ENCODE measurements around the gene BSND.

The BSND gene

GRCh38 chr1:54978528-54979326, 20.0 kb upstream of the BSND start:
- in situ Hi-C loops (cut with HindIII; ENCODE audit: low pct_unique_long_range_greater_than_20kb, low sequenced_read_pairs): no loop called here
- no peak for DNase-seq (ENCODE audit: low read depth in 1 of 2, low spot score in 1 of 2)
- TF ChIP-seq JUND (IDR thresholded peaks at IDR 0.05; ENCODE audit: low read depth): no peak

GRCh38 chr1:54979327-54979891, 19.3 kb upstream of the BSND start:
- DNase-seq (ENCODE audit: low read depth in 1 of 2, low spot score in 1 of 2): no peak
- in situ Hi-C loops (cut with HindIII; ENCODE audit: low pct_unique_long_range_greater_than_20kb, low sequenced_read_pairs): no loop called here
- TF ChIP-seq JUND (IDR thresholded peaks at IDR 0.05; ENCODE audit: low read depth): no peak

GRCh38 chr1:54980046-54980527, 18.6 kb upstream of the BSND start:
- in situ Hi-C loops (cut with HindIII; ENCODE audit: low pct_unique_long_range_greater_than_20kb, low sequenced_read_pairs): no loop called here
- no peak for TF ChIP-seq JUND (IDR thresholded peaks at IDR 0.05; ENCODE audit: low read depth)
- DNase-seq (ENCODE audit: low read depth in 1 of 2, low spot score in 1 of 2): no peak

GRCh38 chr1:54980528-54981241, 18.0 kb upstream of the BSND start, which contains the start of gene TMEM61:
TSS of gene TMEM61 (plus strand) at chr1:54980628. CDS start at chr1:54981066, 438 bp downstream.
- TF ChIP-seq JUND (IDR thresholded peaks at IDR 0.05; ENCODE audit: low read depth): no peak
- DNase-seq (ENCODE audit: low read depth in 1 of 2, low spot score in 1 of 2): peak in 1 of 2 experiments; percentile 44
- in situ Hi-C loops (cut with HindIII; ENCODE audit: low pct_unique_long_range_greater_than_20kb, low sequenced_read_pairs): no loop called here

- no peak for DNase-seq (ENCODE audit: low read depth in 1 of 2, low spot score in 1 of 2)
- in situ Hi-C loops (cut with HindIII; ENCODE audit: low pct_unique_long_range_greater_than_20kb, low sequenced_read_pairs): no loop called here
- TF ChIP-seq JUND (IDR thresholded peaks at IDR 0.05; ENCODE audit: low read depth): no peak
Observed at GRCh38 chr1:54981466-54981865, 17.3 kb upstream of the BSND start.

- no peak for TF ChIP-seq JUND (IDR thresholded peaks at IDR 0.05; ENCODE audit: low read depth)
- DNase-seq (ENCODE audit: low read depth in 1 of 2, low spot score in 1 of 2): peak in 1 of 2 experiments; percentile 40
- in situ Hi-C loops (cut with HindIII; ENCODE audit: low pct_unique_long_range_greater_than_20kb, low sequenced_read_pairs): no loop called here
Observed at GRCh38 chr1:54982739-54983138, 16.0 kb upstream of the BSND start.

- TF ChIP-seq JUND (IDR thresholded peaks at IDR 0.05; ENCODE audit: low read depth): no peak
- DNase-seq (ENCODE audit: low read depth in 1 of 2, low spot score in 1 of 2): no peak
- in situ Hi-C loops (cut with HindIII; ENCODE audit: low pct_unique_long_range_greater_than_20kb, low sequenced_read_pairs): no loop called here
Observed at GRCh38 chr1:54984131-54984842, 14.4 kb upstream of the BSND start.

- no peak for TF ChIP-seq JUND (IDR thresholded peaks at IDR 0.05; ENCODE audit: low read depth)
Observed at GRCh38 chr1:54985556-54985955, 13.2 kb upstream of the BSND start.

GRCh38 chr1:54986025-54986424, 12.7 kb upstream of the BSND start:
- in situ Hi-C loops (cut with HindIII; ENCODE audit: low pct_unique_long_range_greater_than_20kb, low sequenced_read_pairs): no loop called here
- no peak for DNase-seq (ENCODE audit: low read depth in 1 of 2, low spot score in 1 of 2)
- no peak for TF ChIP-seq JUND (IDR thresholded peaks at IDR 0.05; ENCODE audit: low read depth)

More at GRCh38 chr1:54985556-54985955, 13.2 kb upstream of the BSND start:
- no peak for DNase-seq (ENCODE audit: low read depth in 1 of 2, low spot score in 1 of 2)
- in situ Hi-C loops (cut with HindIII; ENCODE audit: low pct_unique_long_range_greater_than_20kb, low sequenced_read_pairs): no loop called here

- TF ChIP-seq JUND (IDR thresholded peaks at IDR 0.05; ENCODE audit: low read depth): no peak
- no peak for DNase-seq (ENCODE audit: low read depth in 1 of 2, low spot score in 1 of 2)
- in situ Hi-C loops (cut with HindIII; ENCODE audit: low pct_unique_long_range_greater_than_20kb, low sequenced_read_pairs): no loop called here
Observed at GRCh38 chr1:54986533-54986932, 12.2 kb upstream of the BSND start.

GRCh38 chr1:54987427-54987826, 11.3 kb upstream of the BSND start:
- no peak for DNase-seq (ENCODE audit: low read depth in 1 of 2, low spot score in 1 of 2)
- in situ Hi-C loops (cut with HindIII; ENCODE audit: low pct_unique_long_range_greater_than_20kb, low sequenced_read_pairs): no loop called here
- no peak for TF ChIP-seq JUND (IDR thresholded peaks at IDR 0.05; ENCODE audit: low read depth)
